Activated CD4-positive, CD25-positive, alpha-beta regulatory T cell (primary cell): Measurements from ENCODE around the gene KCNC1.

ENCODE experiments used
- DNase-seq, 4 experiments: peaks; one replicate each; lab custom pipeline; 2025; lab: John Stamatoyannopoulos, UW

KCNC1 gene

GRCh38 chr11:17738151-17738973 lies 3.8 kb downstream of the KCNC1 start:
- DNase-seq = no peak

- DNase-seq = no peak
Measured at GRCh38 chr11:17739945-17740338, 5.4 kb downstream of the KCNC1 start.

- DNase-seq = no peak
Measured at GRCh38 chr11:17740649-17741235, 6.2 kb downstream of the KCNC1 start.

GRCh38 chr11:17741487-17741886 lies 6.9 kb downstream of the KCNC1 start:
- DNase-seq = no peak

- DNase-seq = no peak
Measured at GRCh38 chr11:17742019-17742418, 7.4 kb downstream of the KCNC1 start.

GRCh38 chr11:17743026-17743807 lies 8.6 kb downstream of the KCNC1 start:
- no peak for DNase-seq

GRCh38 chr11:17743808-17744119 lies 9.2 kb downstream of the KCNC1 start:
- DNase-seq = no peak

GRCh38 chr11:17744151-17744940 lies 9.8 kb downstream of the KCNC1 start:
- DNase-seq = no peak

GRCh38 chr11:17745023-17745772 lies 10.6 kb downstream of the KCNC1 start:
- DNase-seq = no peak

- DNase-seq = no peak
Measured at GRCh38 chr11:17746096-17746495, 11.5 kb downstream of the KCNC1 start.

GRCh38 chr11:17747131-17747955 lies 12.8 kb downstream of the KCNC1 start:
- no peak for DNase-seq

GRCh38 chr11:17748044-17748443 lies 13.5 kb downstream of the KCNC1 start:
- DNase-seq = no peak

- DNase-seq = no peak
Measured at GRCh38 chr11:17748761-17749721, 14.5 kb downstream of the KCNC1 start.

GRCh38 chr11:17750013-17750800 lies 15.6 kb downstream of the KCNC1 start:
- no peak for DNase-seq

- DNase-seq = no peak
Measured at GRCh38 chr11:17750801-17751165, 16.2 kb downstream of the KCNC1 start.

- DNase-seq = no peak
Measured at GRCh38 chr11:17751558-17751957, 17.0 kb downstream of the KCNC1 start.

- no peak for DNase-seq
Measured at GRCh38 chr11:17752144-17752543, 17.6 kb downstream of the KCNC1 start.

- no peak for DNase-seq
Measured at GRCh38 chr11:17753153-17753552, 18.6 kb downstream of the KCNC1 start.

GRCh38 chr11:17753641-17754040 lies 19.1 kb downstream of the KCNC1 start:
- DNase-seq = no peak
